PC-9 (cell line): ENCODE measurements around the gene TMEM88. TPM values are rescaled to one million over a fixed set of nuclear protein-coding genes. Genes with fewer than 3 reads are reported as not detected.

Experiments used
- BruUV-seq: library from RNA; stranded (reverse); fragments of 400-500 nt; replicated peaks from 2 replicates; lab custom pipeline; 2021; lab: Mats Ljungman, UMichigan
- CTCF ChIA-PET: fragments of 300-600 bp; sonication (Branson Sonifier 250); formaldehyde crosslinking; loops from one replicate; lab custom pipeline; 2022; ENCODE audit warnings: antibody characterized with exemption; lab: Charles Lee
- POLR2A ChIA-PET: fragments of 300-600 bp; sonication (Branson Sonifier 250); formaldehyde crosslinking; loops from one replicate; lab custom pipeline; 2022; ENCODE audit warnings: antibody characterized with exemption; ENCODE audit not compliant: unreplicated experiment; lab: Charles Lee
- DNase-seq, 2 experiments: peaks; one replicate each; pipeline versions ENCODE4 v3.0.0 to v3.0.0-alpha.2; 2015 to 2022; ENCODE audit warnings: mixed read lengths in 1 of 2
- H2AFZ ChIP-seq: fragments of 200-600 bp; sonication (generic); 2 replicates; pipeline ENCODE4 v1.8.1; 2017; ENCODE audit warnings: antibody characterized with exemption
- H3F3A ChIP-seq: fragments of 200-600 bp; sonication (generic); 2 replicates; pipeline ENCODE4 v1.8.1; 2017; ENCODE audit warnings: antibody characterized with exemption, mild to moderate bottlenecking, low read depth; ENCODE audit not compliant: insufficient read depth
- H3K27ac ChIP-seq: fragments of 200-600 bp; sonication (generic); 2 replicates; pipeline ENCODE4 v1.6.1; 2016; ENCODE audit warnings: mixed run types
- H3K27me3 ChIP-seq: fragments of 200-600 bp; sonication (generic); 2 replicates; pipeline ENCODE4 v1.6.1; 2016; ENCODE audit warnings: low read depth, mixed run types; ENCODE audit not compliant: insufficient read depth
- H3K36me3 ChIP-seq: fragments of 200-600 bp; sonication (generic); 2 replicates; pipeline ENCODE4 v1.6.1; 2016; ENCODE audit warnings: low read depth, mixed run types
- H3K4me1 ChIP-seq: fragments of 200-600 bp; sonication (generic); replicated peaks from 2 replicates; pipeline ENCODE4 v1.6.1; 2016; ENCODE audit warnings: mixed run types; ENCODE audit not compliant: insufficient read depth
- H3K4me2 ChIP-seq: fragments of 200-600 bp; sonication (generic); 2 replicates; pipeline ENCODE4 v1.6.1; 2017; ENCODE audit warnings: mixed run types
- H3K4me3 ChIP-seq: fragments of 200-600 bp; sonication (generic); 2 replicates; pipeline ENCODE4 v1.6.1; 2016; ENCODE audit warnings: mixed run types
- H3K79me2 ChIP-seq: fragments of 200-600 bp; sonication (generic); 2 replicates; pipeline ENCODE4 v1.6.1; 2017; ENCODE audit warnings: low read depth, mixed run types
- H3K9me2 ChIP-seq: fragments of 200-600 bp; sonication (generic); 2 replicates; pipeline ENCODE4 v1.8.1; 2017; ENCODE audit warnings: mild to moderate bottlenecking; ENCODE audit not compliant: insufficient read depth
- H3K9me3 ChIP-seq: fragments of 200-600 bp; sonication (generic); 2 replicates; pipeline ENCODE4 v1.8.1; 2016; ENCODE audit warnings: low read depth; ENCODE audit not compliant: insufficient read depth
- H4K20me1 ChIP-seq: fragments of 200-600 bp; sonication (generic); 2 replicates; pipeline ENCODE4 v1.8.1; 2017; ENCODE audit not compliant: insufficient read depth
- CTCF ChIP-seq: fragments of 200-600 bp; sonication (generic); conservative IDR thresholded peaks from 2 replicates; pipeline ENCODE4 v1.6.1; 2017; ENCODE audit warnings: mixed run types, antibody characterized with exemption, mild to moderate bottlenecking, moderate library complexity
- EZH2 ChIP-seq: fragments of 200-600 bp; sonication (generic); IDR thresholded peaks from 2 replicates; pipeline ENCODE4 v1.8.0; 2017; ENCODE audit warnings: antibody characterized with exemption, low read depth
- intact Hi-C: fragments of 100-400 bp; cut with micrococcal nuclease; formaldehyde crosslinking; loops from one replicate; pipeline ENCODE4 v1.10.0; 2022; ENCODE audit not compliant: unreplicated experiment
- total RNA-seq: library from RNA; stranded (reverse); gene quantifications from 2 replicates; pipeline ENCODE4 v1.2.3, GENCODE V29; 2021

Gene TMEM88
- total RNA-seq, 1 experiment from 2014 or later, result 3.1 TPM

GRCh38 chr17:7842380-7843256 is 12.2 kb upstream of the TMEM88 start:
- peak; percentile 68 for DNase-seq
- BruUV-seq, result TSS peak; percentile 30
- Histone ChIP-seq H3F3A (peaks cover 39% of the 10 kb centered on the region; the same call in 1 of the 2 replicates), H3K9me3 (no peaks in the 10 kb centered on the region), H3K79me2 (peaks cover 23% of the 10 kb centered on the region), H3K4me1 (peaks cover 21% of the 10 kb centered on the region), H3K27ac (peak overlapping the region; percentile 92), H2AFZ (no peak overlapping the region; the same call in 1 of the 2 replicates), H3K27me3 (no peaks in the 10 kb centered on the region), H3K4me2 (peak overlapping the region; percentile 97), H3K4me3 (peak overlapping the region; percentile 93), H3K9me2 (no peaks in the 10 kb centered on the region), H4K20me1 (peaks cover 10% of the 10 kb centered on the region), H3K36me3 (no peaks in the 10 kb centered on the region)
- POLR2A ChIA-PET, result interaction anchor here (0.5 to 0.6 kb wide), 3 partner anchors 70 to 159 kb away, joined by 4 to 8 read pairs (median 7); no protein-coding TSS in a partner anchor
- intact Hi-C loops, result loop anchor here (5.0 kb wide), 3 partner anchors 95 to 580 kb away; partner anchors contain the start of gene CLDN7
- TF ChIP-seq CTCF, result no peak
- no peak for TF ChIP-seq EZH2
- CTCF ChIA-PET, result no interaction called here

GRCh38 chr17:7843257-7843535 is 11.7 kb upstream of the TMEM88 start:
- peaks cover 23% of the 10 kb centered on the region for H3K79me2 ChIP-seq
- no peaks in the 10 kb centered on the region for H3K36me3 ChIP-seq
- intact Hi-C loops, result loop anchor here (5.0 kb wide), 3 partner anchors 96 to 581 kb away; partner anchors contain the start of gene CLDN7
- ChIA-PET CTCF (no interaction called here), POLR2A (interaction anchor here (0.5 to 0.6 kb wide), 2 partner anchors 70 to 160 kb away, joined by 4 to 7 read pairs; no protein-coding TSS in a partner anchor)
- peaks cover 19% of the 10 kb centered on the region for H3K4me1 ChIP-seq
- H2AFZ ChIP-seq, result no peak overlapping the region; the same call in 1 of the 2 replicates
- H3K27ac ChIP-seq, result peak overlapping the region; percentile 92
- no peak for DNase-seq
- TF ChIP-seq CTCF (no peak), EZH2 (no peak)
- H3K27me3 ChIP-seq, result no peaks in the 10 kb centered on the region
- BruUV-seq, result TSS peak; percentile 31
- no peaks in the 10 kb centered on the region for H3K9me2 ChIP-seq
- H4K20me1 ChIP-seq, result peaks cover 10% of the 10 kb centered on the region
- no peaks in the 10 kb centered on the region for H3K9me3 ChIP-seq
- peaks cover 39% of the 10 kb centered on the region; the same call in 1 of the 2 replicates for H3F3A ChIP-seq
- peak overlapping the region; percentile 97 for H3K4me2 ChIP-seq
- H3K4me3 ChIP-seq, result peak overlapping the region; percentile 93

- POLR2A ChIA-PET, result interaction anchor here (0.5 to 0.6 kb wide), 2 partner anchors 69 to 160 kb away, joined by 4 to 7 read pairs; no protein-coding TSS in a partner anchor
- H3K27ac ChIP-seq, result peak overlapping the region; percentile 92
- H2AFZ ChIP-seq, result 0 out of 2 replicates have a peak overlapping the region, but pooled peaks have one; percentile 70
- intact Hi-C loops, result loop anchor here (1.0 to 5.0 kb wide), 5 partner anchors 7 to 581 kb away; partner anchors contain the start of genes CLDN7 and NAA38
- TF ChIP-seq EZH2, result no peak
- TF ChIP-seq CTCF, result no peak
- CTCF ChIA-PET, result no interaction called here
- peaks cover 16% of the 10 kb centered on the region for H3K4me1 ChIP-seq
- H3F3A ChIP-seq, result peaks cover 39% of the 10 kb centered on the region; the same call in 1 of the 2 replicates
- H4K20me1 ChIP-seq, result peaks cover 10% of the 10 kb centered on the region
- no peaks in the 10 kb centered on the region for H3K36me3 ChIP-seq
- no TSS peak for BruUV-seq
- peak overlapping the region; percentile 93 for H3K4me3 ChIP-seq
- H3K79me2 ChIP-seq, result peaks cover 23% of the 10 kb centered on the region
- no peaks in the 10 kb centered on the region for H3K27me3 ChIP-seq
- H3K4me2 ChIP-seq, result peak overlapping the region; percentile 97
- H3K9me2 ChIP-seq, result no peaks in the 10 kb centered on the region
- peak; percentile 59 to 80 for DNase-seq
- H3K9me3 ChIP-seq, result no peaks in the 10 kb centered on the region
Measured at GRCh38 chr17:7843536-7844291, 11.2 kb upstream of the TMEM88 start.
